Panc1 (cell line): ENCODE data around the gene SLC41A3. TPM values are rescaled to one million over a fixed set of nuclear protein-coding genes. Genes with fewer than 3 reads are reported as not detected.

Experiments
- ATAC-seq: fragments of 200-7000 bp; cut with Tn5 transposase; 2 replicates; pipeline ENCODE4 v1.9.1; 2020; ENCODE audit warnings: mild to moderate bottlenecking, moderate library complexity
- BruUV-seq: library from RNA; stranded (reverse); fragments of 400-500 nt; replicated peaks from 2 replicates; lab custom pipeline; 2021; lab: Mats Ljungman, UMichigan
- CTCF ChIA-PET: fragments of 300-600 bp; sonication (Branson Sonifier 250); formaldehyde crosslinking; loops from one replicate; lab custom pipeline; 2022; ENCODE audit warnings: antibody characterized with exemption; lab: Charles Lee
- POLR2A ChIA-PET: fragments of 300-600 bp; sonication (Branson Sonifier 250); formaldehyde crosslinking; loops from one replicate; lab custom pipeline; 2022; ENCODE audit warnings: antibody characterized with exemption; lab: Charles Lee
- DNase-seq: peaks from one replicate; pipeline ENCODE4 v3.0.0-alpha.2; 2010; ENCODE audit warnings: low read depth, low spot score
- H3K27ac ChIP-seq: 2 replicates; pipeline ENCODE4 v1.5.1; 2011; ENCODE audit warnings: mild to moderate bottlenecking, low read length, inconsistent platforms
- H3K27me3 ChIP-seq: fragments of 200-500 bp; sonication (Bioruptor generic); 2 replicates; pipeline ENCODE4 v1.6.0; 2014; ENCODE audit warnings: low read length, inconsistent platforms; ENCODE audit not compliant: control insufficient read depth, insufficient read depth
- H3K36me3 ChIP-seq: fragments of 200-500 bp; sonication (Bioruptor generic); 2 replicates; pipeline ENCODE4 v1.5.1; 2014; ENCODE audit warnings: inconsistent platforms, mild to moderate bottlenecking, low read length, moderate library complexity; ENCODE audit not compliant: control insufficient read depth, insufficient read depth
- H3K4me1 ChIP-seq: 2 replicates; pipeline ENCODE4 v1.5.1; 2011; ENCODE audit warnings: inconsistent platforms, mild to moderate bottlenecking, low read length, moderate library complexity; ENCODE audit not compliant: control insufficient read depth, insufficient read depth
- H3K4me3 ChIP-seq, 2 experiments: 2 replicates each; pipeline ENCODE4 v1.5.1; 2011 to 2012; ENCODE audit warnings: low read depth in 2 of 2, low read length in 2 of 2, mild to moderate bottlenecking in 2 of 2, inconsistent platforms in 1 of 2, moderate library complexity in 1 of 2
- H3K9me3 ChIP-seq: fragments of 200-500 bp; sonication (Bioruptor generic); 2 replicates; pipeline ENCODE4 v1.5.1; 2014; ENCODE audit warnings: low read depth, mild to moderate bottlenecking, inconsistent platforms, low read length, moderate library complexity; ENCODE audit not compliant: control insufficient read depth, insufficient read depth
- CTCF ChIP-seq: fragments of 450-650 bp; IDR thresholded peaks from 2 replicates; pipeline ENCODE4 v1.5.1; 2017; ENCODE audit warnings: mild to moderate bottlenecking
- POLR2AphosphoS5 ChIP-seq: IDR thresholded peaks from 2 replicates; pipeline ENCODE4 v1.6.1; 2012; ENCODE audit warnings: mild to moderate bottlenecking, low read depth, low read length, moderate library complexity
- REST ChIP-seq, 2 experiments: IDR thresholded peaks; 2 replicates each; pipeline ENCODE4 v1.6.1; 2011 to 2012; ENCODE audit warnings: low read depth in 2 of 2, control low read depth in 1 of 2, low read length in 1 of 2, mild to moderate bottlenecking in 1 of 2, moderate library complexity in 1 of 2; ENCODE audit not compliant: insufficient read depth in 1 of 2
- SIN3A ChIP-seq: IDR thresholded peaks from 2 replicates; pipeline ENCODE4 v1.6.1; 2012; ENCODE audit warnings: low read depth, mild to moderate bottlenecking, low read length, moderate library complexity, borderline replicate concordance; ENCODE audit not compliant: insufficient read depth
- TCF7L2 ChIP-seq: IDR thresholded peaks from 2 replicates; pipeline ENCODE4 v1.6.1; 2011; ENCODE audit warnings: mild to moderate bottlenecking, low read depth, low read length, inconsistent platforms
- in situ Hi-C: cut with HindIII; loops from 2 replicates; pipeline ENCODE4 v1.10.0; 2016; ENCODE audit warnings: low sequenced_read_pairs, low pct_unique_long_range_greater_than_20kb
- intact Hi-C: fragments of 100-400 bp; cut with micrococcal nuclease; formaldehyde crosslinking; loops from one replicate; pipeline ENCODE4 v1.10.0; 2022; ENCODE audit not compliant: unreplicated experiment
- total RNA-seq: library from RNA; stranded (reverse); gene quantifications from one replicate; pipeline ENCODE4 v1.2.1, GENCODE V29; 2021; ENCODE audit not compliant: unreplicated experiment

Gene SLC41A3
- total RNA-seq, 1 experiment from 2014 or later, result 39.0 TPM

GRCh38 chr3:126124148-126124868 lies 40.4 kb upstream of the SLC41A3 start:
- ATAC-seq, result no peak
- H3K36me3 ChIP-seq, result no peaks in the 10 kb centered on the region

GRCh38 chr3:126121632-126122031 lies 37.7 kb upstream of the SLC41A3 start:
- in situ Hi-C loops, result no loop called here
- CTCF ChIA-PET, result interaction anchor here (0.6 to 0.9 kb wide), 2 partner anchors 10 to 89 kb away, joined by 3 to 7 read pairs; no protein-coding TSS in a partner anchor
- intact Hi-C loops, result no loop called here
- Histone ChIP-seq H3K4me1 (no peaks in the 10 kb centered on the region), H3K27ac (no peak overlapping the region), H3K27me3 (peaks cover 16% of the 10 kb centered on the region), H3K9me3 (no peaks in the 10 kb centered on the region), H3K4me3 (no peak overlapping the region), H3K36me3 (no peaks in the 10 kb centered on the region)
- ATAC-seq, result no peak
- TF ChIP-seq SIN3A (no peak), CTCF (no peak), POLR2AphosphoS5 (no peak), TCF7L2 (no peak), REST (IDR thresholded peaks at IDR 0.05; ENCODE audit: insufficient read depth in 1 of 2, low read depth in 2 of 2, low read length in 1 of 2) (no peak)
- DNase-seq, result no peak
- POLR2A ChIA-PET, result no interaction called here
- BruUV-seq, result no TSS peak

More at GRCh38 chr3:126124148-126124868, 40.4 kb upstream of the SLC41A3 start:
- POLR2A ChIA-PET, result no interaction called here
- BruUV-seq, result no TSS peak
- DNase-seq, result no peak
- Histone ChIP-seq H3K9me3 (no peaks in the 10 kb centered on the region), H3K27ac (no peak overlapping the region), H3K4me3 (no peak overlapping the region), H3K27me3 (peaks cover 13% of the 10 kb centered on the region; the same call in 1 of the 2 replicates), H3K4me1 (no peaks in the 10 kb centered on the region)
- intact Hi-C loops (no loop called here), in situ Hi-C loops (no loop called here)
- CTCF ChIA-PET, result no interaction called here
- no peak for TF ChIP-seq SIN3A
- TF ChIP-seq CTCF, result no peak
- no peak for TF ChIP-seq TCF7L2
- no peak for TF ChIP-seq POLR2AphosphoS5
- TF ChIP-seq REST (IDR thresholded peaks at IDR 0.05; ENCODE audit: insufficient read depth in 1 of 2, low read depth in 2 of 2, low read length in 1 of 2), result no peak
